IMR-90 (cell line): ENCODE data around the gene INCENP. TPM values are rescaled to one million over a fixed set of nuclear protein-coding genes. Genes with fewer than 3 reads are reported as not detected.
A peak's percentile ranks its signal among the peaks of the same experiment; 100 is the strongest.

Experiments
- ATAC-seq: fragments of 200-7000 bp; cut with Tn5 transposase; 2 replicates; pipeline ENCODE4 v1.9.1; 2020; ENCODE audit warnings: low read depth, mild to moderate bottlenecking, moderate library complexity
- BruUV-seq: library from RNA; stranded (reverse); fragments of 400-500 nt; replicated peaks from 2 replicates; lab custom pipeline; 2021; lab: Mats Ljungman, UMichigan
- CTCF ChIA-PET: fragments of 300-600 bp; formaldehyde crosslinking; extraction: SDS; loops from one replicate; lab custom pipeline; 2021; ENCODE audit warnings: antibody characterized with exemption; lab: Yijun Ruan, JAX
- POLR2A ChIA-PET: fragments of 300-600 bp; sonication (Branson Sonifier 250); formaldehyde crosslinking; loops from one replicate; lab custom pipeline; 2022; ENCODE audit warnings: antibody characterized with exemption; ENCODE audit not compliant: unreplicated experiment; lab: Charles Lee
- DNase-seq: peaks from one replicate; pipeline ENCODE4 v3.0.0; 2013
- H2AFZ ChIP-seq: replicated peaks from 2 replicates; pipeline ENCODE3; 2013; ENCODE audit warnings: low read length, mild to moderate bottlenecking; ENCODE audit not compliant: poor library complexity
- H2AK5ac ChIP-seq: 2 replicates; pipeline ENCODE4 v1.6.1; 2013; ENCODE audit warnings: low read depth, low read length, inconsistent platforms
- H2AK9ac ChIP-seq: replicated peaks from 2 replicates; pipeline ENCODE3; 2013; ENCODE audit warnings: mild to moderate bottlenecking, low read depth, low read length, moderate library complexity; ENCODE audit not compliant: poor library complexity
- H2BK120ac ChIP-seq: 2 replicates; pipeline ENCODE4 v1.6.1; 2013; ENCODE audit warnings: low read depth, low read length, inconsistent platforms
- H2BK15ac ChIP-seq: 3 replicates; pipeline ENCODE4 v1.6.1; 2013; ENCODE audit warnings: low read depth, low read length, inconsistent platforms
- H2BK20ac ChIP-seq: 2 replicates; pipeline ENCODE4 v1.6.1; 2013; ENCODE audit warnings: low read depth, mild to moderate bottlenecking, inconsistent platforms, low read length, moderate library complexity
- H2BK5ac ChIP-seq: 2 replicates; pipeline ENCODE4 v1.6.1; 2013; ENCODE audit warnings: mild to moderate bottlenecking, low read depth, low read length, inconsistent platforms; ENCODE audit not compliant: poor library complexity, severe bottlenecking
- H3K14ac ChIP-seq: replicated peaks from 2 replicates; pipeline ENCODE4 v1.6.1; 2013; ENCODE audit warnings: low read depth, low read length, inconsistent platforms
- H3K18ac ChIP-seq: 2 replicates; pipeline ENCODE4 v1.6.1; 2013; ENCODE audit warnings: low read depth, low read length, control low read depth
- H3K23ac ChIP-seq: 2 replicates; pipeline ENCODE4 v1.6.1; 2013; ENCODE audit warnings: low read depth, low read length, inconsistent platforms
- H3K27ac ChIP-seq: 2 replicates; pipeline ENCODE4 v1.5.1; 2013; ENCODE audit warnings: mild to moderate bottlenecking, control low read depth, low read length; ENCODE audit not compliant: insufficient read depth
- H3K27me3 ChIP-seq: 2 replicates; pipeline ENCODE4 v1.6.1; 2013; ENCODE audit warnings: low read length; ENCODE audit not compliant: control insufficient read depth, insufficient read depth
- H3K36me3 ChIP-seq: 2 replicates; pipeline ENCODE4 v1.6.1; 2013; ENCODE audit warnings: low read length, mixed read lengths; ENCODE audit not compliant: control insufficient read depth, insufficient read depth
- H3K4ac ChIP-seq: 2 replicates; pipeline ENCODE4 v1.6.1; 2013; ENCODE audit warnings: low read depth, low read length, inconsistent platforms
- H3K4me1 ChIP-seq: 2 replicates; pipeline ENCODE4 v1.6.1; 2013; ENCODE audit warnings: low read length, mixed read lengths; ENCODE audit not compliant: control insufficient read depth, insufficient read depth
- H3K4me2 ChIP-seq: 2 replicates; pipeline ENCODE4 v1.6.1; 2013; ENCODE audit warnings: low read depth, mild to moderate bottlenecking, control low read depth, low read length, moderate library complexity
- H3K4me3 ChIP-seq: 2 replicates; pipeline ENCODE4 v1.5.1; 2013; ENCODE audit warnings: low read depth, mild to moderate bottlenecking, control low read depth, low read length, moderate library complexity; ENCODE audit not compliant: insufficient read depth
- H3K56ac ChIP-seq: 2 replicates; pipeline ENCODE4 v1.6.1; 2013; ENCODE audit warnings: low read length, inconsistent platforms; ENCODE audit not compliant: insufficient read depth; ENCODE audit errors: extremely low read depth
- H3K79me1 ChIP-seq, 2 experiments: 2 replicates each; pipeline ENCODE4 v1.6.1; 2013; ENCODE audit warnings: low read length in 2 of 2, inconsistent platforms in 1 of 2, low read depth in 1 of 2
- H3K9ac ChIP-seq: 2 replicates; pipeline ENCODE4 v1.6.1; 2013; ENCODE audit warnings: low read depth, low read length, control low read depth
- H3K9me1 ChIP-seq: 2 replicates; pipeline ENCODE4 v1.6.1; 2013; ENCODE audit warnings: low read length, inconsistent platforms; ENCODE audit not compliant: insufficient read depth
- H3K9me3 ChIP-seq: 2 replicates; pipeline ENCODE4 v1.6.1; 2013; ENCODE audit warnings: low read length; ENCODE audit not compliant: control insufficient read depth, insufficient read depth
- H4K20me1 ChIP-seq: 2 replicates; pipeline ENCODE4 v1.6.1; 2013; ENCODE audit warnings: low read length, inconsistent platforms; ENCODE audit not compliant: insufficient read depth
- H4K5ac ChIP-seq: 2 replicates; pipeline ENCODE4 v1.6.1; 2013; ENCODE audit warnings: mild to moderate bottlenecking, low read depth, low read length, control low read depth
- H4K8ac ChIP-seq, 2 experiments: 2 replicates each; pipeline ENCODE4 v1.6.1; 2013; ENCODE audit warnings: low read depth in 2 of 2, low read length in 2 of 2, control low read depth in 1 of 2, inconsistent platforms in 1 of 2
- H4K91ac ChIP-seq: 2 replicates; pipeline ENCODE4 v1.6.1; 2013; ENCODE audit warnings: low read depth, low read length, inconsistent platforms; ENCODE audit not compliant: insufficient read depth
- BHLHE40 ChIP-seq: fragments of 150-350 bp; IDR thresholded peaks from 2 replicates; pipeline ENCODE4 v1.6.1; 2016; ENCODE audit warnings: mild to moderate bottlenecking, low read depth, low read length
- CEBPB ChIP-seq: IDR thresholded peaks from 2 replicates; pipeline ENCODE4 v1.6.1; 2012; ENCODE audit warnings: low read depth, low read length, improper control_type of control experiment
- CHD1 ChIP-seq: IDR thresholded peaks from 2 replicates; pipeline ENCODE4 v1.6.1; 2012; ENCODE audit warnings: low read depth, low read length, improper control_type of control experiment
- CTCF ChIP-seq: conservative IDR thresholded peaks from 2 replicates; pipeline ENCODE4 v1.5.1; 2012; ENCODE audit warnings: mild to moderate bottlenecking, low read depth, low read length, improper control_type of control experiment
- ELK1 ChIP-seq: fragments of 150-350 bp; IDR thresholded peaks from 2 replicates; pipeline ENCODE4 v1.6.1; 2016; ENCODE audit warnings: low read depth, mild to moderate bottlenecking, low read length, moderate library complexity, borderline replicate concordance
- FOS ChIP-seq: fragments of 150-350 bp; IDR thresholded peaks from 2 replicates; pipeline ENCODE4 v1.6.1; 2016; ENCODE audit warnings: low read depth, low read length
- MAFK ChIP-seq: IDR thresholded peaks from 2 replicates; pipeline ENCODE4 v1.6.1; 2012; ENCODE audit warnings: low read depth, low read length, improper control_type of control experiment
- MXI1 ChIP-seq: IDR thresholded peaks from 2 replicates; pipeline ENCODE4 v1.6.1; 2012; ENCODE audit warnings: low read depth, mild to moderate bottlenecking, low read length, moderate library complexity, borderline replicate concordance
- POLR2A ChIP-seq: IDR thresholded peaks from 2 replicates; pipeline ENCODE4 v1.6.1; 2012; ENCODE audit warnings: mild to moderate bottlenecking, low read depth, low read length
- RAD21 ChIP-seq: IDR thresholded peaks from 2 replicates; pipeline ENCODE4 v1.6.1; 2012; ENCODE audit warnings: low read length, improper control_type of control experiment
- SMC3 ChIP-seq: fragments of 150-350 bp; IDR thresholded peaks from 2 replicates; pipeline ENCODE4 v1.6.1; 2016; ENCODE audit warnings: low read depth, mild to moderate bottlenecking, antibody characterized with exemption, low read length, moderate library complexity
- USF2 ChIP-seq: fragments of 150-350 bp; IDR thresholded peaks from 2 replicates; pipeline ENCODE4 v1.6.1; 2017; ENCODE audit warnings: mild to moderate bottlenecking, antibody characterized with exemption, low read length, low read depth
- WGBS, 2 experiments: methylation state at CpG; one replicate each; pipeline versions ENCODE4 v1.1.5 to v1.1.7; 2013; ENCODE audit warnings: missing lambda C conversion rate in 2 of 2; ENCODE audit not compliant: insufficient read length in 1 of 2; ENCODE audit errors: extremely low coverage in 2 of 2; 5-methylcytosine and 5-hydroxymethylcytosine counted together
- dilution Hi-C: fragments of 300-500 bp; cut with HindIII; formaldehyde crosslinking; loops from one replicate; pipeline ENCODE4 v1.14.3; 2018; ENCODE audit warnings: low sequenced_read_pairs; ENCODE audit not compliant: unreplicated experiment
- in situ Hi-C: fragments of 300-500 bp; cut with MboI; formaldehyde crosslinking; loops from 3 replicates; pipeline ENCODE4 v1.14.3; 2019; ENCODE audit warnings: low sequenced_read_pairs, inconsistent platforms, mixed read lengths
- intact Hi-C: fragments of 100-400 bp; cut with micrococcal nuclease; formaldehyde crosslinking; loops from 2 replicates; pipeline ENCODE4 v1.10.0; 2022
- polyA plus RNA-seq, 3 experiments: library from polyadenylated mRNA; depleted of rRNA; stranded (reverse); fragments of >200 nt; gene quantifications; 2 replicates each; pipeline ENCODE4 v1.2.3, GENCODE V29; 2012; ENCODE audit warnings: low replicate concordance in 1 of 3
- total RNA-seq: library from RNA; depleted of rRNA; stranded (reverse); fragments of >200 nt; gene quantifications from 2 replicates; pipeline ENCODE4 v1.2.3, GENCODE V29; 2012

INCENP gene
- total and polyA plus RNA-seq, 2 of the 4 experiments (the other 2 are of a cell fraction): 18.6 to 23.8 TPM

GRCh38 chr11:62129590-62130282, 5.9 kb downstream of the INCENP start:
- intact Hi-C loops (no loop called here), in situ Hi-C loops (no loop called here), dilution Hi-C loops (no loop called here)
- H2AK9ac ChIP-seq: no peak overlapping the region
- no peak overlapping the region for H4K8ac ChIP-seq
- peaks cover 32% of the 10 kb centered on the region for H3K36me3 ChIP-seq
- H2BK120ac ChIP-seq: no peak overlapping the region
- WGBS, 2 experiments: 99% methylated on average over 12 of the region's 28 CpGs; no CpG with 5 or more reads in 1 of the 2 experiments
- ChIA-PET CTCF (no interaction called here), POLR2A (no interaction called here)
- no peak overlapping the region for H3K27ac ChIP-seq
- TSS peak; percentile 59 for BruUV-seq
- no peaks in the 10 kb centered on the region for H3K27me3 ChIP-seq
- no peak overlapping the region for H3K4me2 ChIP-seq
- no peak overlapping the region for H3K23ac ChIP-seq
- no peak overlapping the region for H3K4me3 ChIP-seq
- no peak overlapping the region for H3K9ac ChIP-seq
- H2BK20ac ChIP-seq: no peak overlapping the region
- H4K91ac ChIP-seq: no peak overlapping the region
- H3K79me1 ChIP-seq: peaks cover 14 to 53% of the 10 kb centered on the region in 2 experiments
- H4K20me1 ChIP-seq: peaks cover 14% of the 10 kb centered on the region
- H3K18ac ChIP-seq: no peak overlapping the region
- H2AFZ ChIP-seq: no peak overlapping the region
- DNase-seq (no peak), ATAC-seq (no peak)
- peaks cover 8% of the 10 kb centered on the region; the same call in 1 of the 2 replicates for H3K9me1 ChIP-seq
- H2AK5ac ChIP-seq: no peak overlapping the region
- H4K5ac ChIP-seq: no peak overlapping the region
- TF ChIP-seq SMC3 (no peak), FOS (no peak), ELK1 (no peak), BHLHE40 (no peak), MXI1 (no peak), CHD1 (no peak), USF2 (no peak), RAD21 (no peak), CTCF (no peak), POLR2A (no peak), CEBPB (no peak), MAFK (no peak)
- H2BK15ac ChIP-seq: no peak overlapping the region
- no peak overlapping the region for H2BK5ac ChIP-seq
- H3K56ac ChIP-seq: no peak overlapping the region
- H3K14ac ChIP-seq: no peak overlapping the region
- H3K4ac ChIP-seq: no peak overlapping the region
- peaks cover 3% of the 10 kb centered on the region; the same call in 1 of the 2 replicates for H3K4me1 ChIP-seq
- H3K9me3 ChIP-seq: no peaks in the 10 kb centered on the region
